Endothelial cell of umbilical vein (primary cell): ENCODE data around the gene NLGN2. TPM values are rescaled to one million over a fixed set of nuclear protein-coding genes. Genes with fewer than 3 reads are reported as not detected.

Source experiments
- BruUV-seq: library from RNA; stranded (reverse); fragments of 400-500 nt; replicated peaks from 2 replicates; lab custom pipeline; 2021; lab: Mats Ljungman, UMichigan
- CTCF ChIA-PET: fragments of 300-600, 350-600 bp; sonication (Branson Sonifier 250); formaldehyde crosslinking; loops from one replicate; lab custom pipeline; 2021; ENCODE audit warnings: antibody characterized with exemption, inconsistent platforms; lab: Charles Lee
- POLR2A ChIA-PET: fragments of 300-600, 350-600 bp; sonication (Branson Sonifier 250); formaldehyde crosslinking; loops from one replicate; lab custom pipeline; 2021; ENCODE audit warnings: antibody characterized with exemption, inconsistent platforms; lab: Charles Lee
- DNase-seq: peaks from one replicate; pipeline ENCODE4 v3.0.0-alpha.2; 2011; ENCODE audit warnings: low read depth, low spot score
- FAIRE-seq: peaks from 2 replicates; lab custom pipeline; 2011; peaks lifted over from hg19 to GRCh38; lab: Jason Lieb, UNC
- H2AFZ ChIP-seq: 2 replicates; pipeline ENCODE4 v1.6.0; 2012; ENCODE audit warnings: low read depth, low read length, control low read depth, inconsistent platforms
- H3K27ac ChIP-seq: 2 replicates; pipeline ENCODE4 v1.5.1; 2011; ENCODE audit warnings: low read depth, mild to moderate bottlenecking, control low read depth, low read length, moderate library complexity; ENCODE audit not compliant: insufficient read depth
- H3K27me3 ChIP-seq, 2 experiments: 2 replicates each; pipeline versions ENCODE4 v1.6.0 to v1.6.1; 2011; ENCODE audit warnings: low read length in 2 of 2, mixed read lengths in 1 of 2; ENCODE audit not compliant: control insufficient read depth in 2 of 2, insufficient read depth in 2 of 2
- H3K36me3 ChIP-seq, 2 experiments: 2 replicates in 1 of 2; 3 replicates in 1 of 2; pipeline ENCODE4 v1.5.1; 2011; ENCODE audit warnings: low read length in 2 of 2, mild to moderate bottlenecking in 1 of 2, moderate library complexity in 1 of 2; ENCODE audit not compliant: control insufficient read depth in 2 of 2, insufficient read depth in 2 of 2; ENCODE audit errors: extremely low read depth in 1 of 2
- H3K4me1 ChIP-seq: 3 replicates; pipeline ENCODE4 v1.5.1; 2011; ENCODE audit warnings: mild to moderate bottlenecking, low read length; ENCODE audit not compliant: control insufficient read depth, insufficient read depth; ENCODE audit errors: extremely low read depth
- H3K4me2 ChIP-seq: 2 replicates; pipeline ENCODE4 v1.6.1; 2011; ENCODE audit warnings: low read length, control low read depth, mixed read lengths; ENCODE audit not compliant: insufficient read depth
- H3K4me3 ChIP-seq, 3 experiments: fragments of 200-600 bp in 1 of 3; sonication (generic), shearing (Covaris generic) in 1 of 3; replicated peaks in 1 of 3; 2 replicates each; pipeline ENCODE4 v1.5.1; 2011 to 2016; ENCODE audit warnings: control low read depth in 3 of 3, low read length in 3 of 3, mild to moderate bottlenecking in 2 of 3, inconsistent platforms in 1 of 3, low read depth in 1 of 3, moderate library complexity in 1 of 3; ENCODE audit not compliant: insufficient read depth in 1 of 3
- H3K79me2 ChIP-seq: 2 replicates; pipeline ENCODE4 v1.6.0; 2012; ENCODE audit warnings: low read length, inconsistent platforms; ENCODE audit not compliant: control insufficient read depth, insufficient read depth
- H3K9ac ChIP-seq: replicated peaks from 2 replicates; pipeline ENCODE3; 2011; ENCODE audit warnings: low read length, control low read depth; ENCODE audit not compliant: insufficient read depth; ENCODE audit errors: extremely low read depth
- H3K9me1 ChIP-seq: replicated peaks from 3 replicates; pipeline ENCODE4 v1.6.0; 2011; ENCODE audit warnings: mild to moderate bottlenecking, low read length; ENCODE audit not compliant: control insufficient read depth, insufficient read depth; ENCODE audit errors: extremely low read depth
- H3K9me3 ChIP-seq: replicated peaks from 2 replicates; pipeline ENCODE4 v1.5.1; 2012; ENCODE audit warnings: low read length, inconsistent platforms; ENCODE audit not compliant: control insufficient read depth, insufficient read depth
- H4K20me1 ChIP-seq: replicated peaks from 2 replicates; pipeline ENCODE3; 2011; ENCODE audit warnings: mild to moderate bottlenecking, low read length; ENCODE audit not compliant: control insufficient read depth, insufficient read depth; ENCODE audit errors: extremely low read depth
- CTCF ChIP-seq, 2 donors: IDR thresholded peaks; 1 replicate in 1 of 2; 2 replicates in 1 of 2; pipeline ENCODE4 v1.5.1; 2011; ENCODE audit warnings: low read length in 2 of 2, mild to moderate bottlenecking in 2 of 2, moderate library complexity in 2 of 2, control low read depth in 1 of 2, inconsistent platforms in 1 of 2, low read depth in 1 of 2; ENCODE audit not compliant: insufficient read depth in 1 of 2; ENCODE audit errors: extremely low read depth in 1 of 2
- EZH2 ChIP-seq: IDR thresholded peaks from 2 replicates; pipeline ENCODE4 v1.6.1; 2012; ENCODE audit warnings: borderline replicate concordance, low read depth, mild to moderate bottlenecking, moderate library complexity, low read length, inconsistent platforms; ENCODE audit not compliant: severe bottlenecking
- FOS ChIP-seq: IDR thresholded peaks from 2 replicates; pipeline ENCODE4 v1.6.1; 2011; ENCODE audit warnings: mild to moderate bottlenecking, low read length, moderate library complexity, borderline replicate concordance; ENCODE audit not compliant: insufficient read depth
- GATA2 ChIP-seq: IDR thresholded peaks from 2 replicates; pipeline ENCODE4 v1.7.0; 2011; ENCODE audit warnings: low read depth, mild to moderate bottlenecking, moderate library complexity, mixed read lengths, low read length; ENCODE audit not compliant: insufficient read length, insufficient read depth
- JUN ChIP-seq: IDR thresholded peaks from 2 replicates; pipeline ENCODE4 v1.6.1; 2011; ENCODE audit warnings: borderline replicate concordance, low read depth; ENCODE audit not compliant: insufficient read length, insufficient read depth
- MAX ChIP-seq: IDR thresholded peaks from 2 replicates; pipeline ENCODE4 v1.6.1; 2011; ENCODE audit not compliant: insufficient read depth, insufficient read length
- MYC ChIP-seq: IDR thresholded peaks from one replicate; pipeline ENCODE4 v1.6.1; 2011; ENCODE audit warnings: mild to moderate bottlenecking, low read depth, low read length
- POLR2A ChIP-seq: IDR thresholded peaks from 2 replicates; pipeline ENCODE4 v1.6.1; 2012; ENCODE audit warnings: low read depth, mild to moderate bottlenecking, control low read depth, low read length
- POLR2AphosphoS5 ChIP-seq: IDR thresholded peaks from 2 replicates; pipeline ENCODE4 v1.6.1; 2012; ENCODE audit warnings: low read depth, mild to moderate bottlenecking, control low read depth, low read length, moderate library complexity; ENCODE audit not compliant: insufficient read depth
- dilution Hi-C: fragments of 300-500 bp; cut with MboI; formaldehyde crosslinking; loops from one replicate; pipeline ENCODE4 v1.15.0; 2019; ENCODE audit warnings: low sequenced_read_pairs; ENCODE audit not compliant: extremely low pct_ligation_motif_present
- intact Hi-C: fragments of 100-400 bp; cut with micrococcal nuclease; formaldehyde crosslinking; loops from one replicate; pipeline ENCODE4 v1.10.0; 2022
- polyA plus RNA-seq, 4 experiments: library from polyadenylated mRNA; depleted of rRNA in 3 of 4; stranded (reverse) in 3 of 4; unstranded in 1 of 4; fragments of >200 nt; gene quantifications; 2 replicates each; pipeline versions ENCODE4 v1.2.1 to v1.2.3, GENCODE V29; 2011 to 2012; ENCODE audit warnings: missing spikeins in 1 of 4
- total RNA-seq: library from RNA; stranded (reverse); gene quantifications from 2 replicates; pipeline ENCODE4 v1.2.3, GENCODE V29; 2021

The NLGN2 gene
- total and polyA plus RNA-seq, 2 donors (not counting 3 experiments of a cell fraction or from before 2014, with no cell fraction given) = 15.4 to 25.9 TPM

GRCh38 chr17:7448461-7448860 is 40.8 kb downstream of the NLGN2 start:
- DNase-seq (no peak), FAIRE-seq (no peak)
- no peak overlapping the region for H3K4me2 ChIP-seq
- peaks cover 11% of the 10 kb centered on the region for H3K4me1 ChIP-seq
- no TSS peak for BruUV-seq
- H3K36me3 ChIP-seq = no peaks in the 10 kb centered on the region
- no peaks in the 10 kb centered on the region for H4K20me1 ChIP-seq
- H3K9ac ChIP-seq = no peak overlapping the region
- intact Hi-C loops = no loop called here
- H3K4me3 ChIP-seq = no peak overlapping the region
- TF ChIP-seq JUN (no peak), GATA2 (no peak), MAX (no peak), FOS (no peak)
- no peak overlapping the region for H2AFZ ChIP-seq
- CTCF ChIA-PET = interaction anchor here (1.2 to 1.7 kb wide), 3 partner anchors 8 to 12 kb away, joined by 3 to 4 read pairs (median 3); partner anchors contain the start of gene FGF11
- no peak overlapping the region for H3K27ac ChIP-seq
- dilution Hi-C loops = no loop called here
- H3K27me3 ChIP-seq = peaks cover 19% of the 10 kb centered on the region in 2 experiments
- POLR2A ChIA-PET = no interaction called here
- no peaks in the 10 kb centered on the region for H3K9me1 ChIP-seq
- H3K9me3 ChIP-seq = no peaks in the 10 kb centered on the region
- H3K79me2 ChIP-seq = no peaks in the 10 kb centered on the region

GRCh38 chr17:7459961-7460545 is 52.4 kb downstream of the NLGN2 start:
- no peaks in the 10 kb centered on the region for H4K20me1 ChIP-seq
- H3K4me2 ChIP-seq = no peak overlapping the region
- ChIA-PET CTCF (interaction anchor here (1.3 kb wide), 1 partner anchor 16 kb away, joined by 4 read pairs; no protein-coding TSS in a partner anchor), POLR2A (interaction anchor here (0.7 kb wide), 2 partner anchors 27 to 28 kb away, joined by 5 to 9 read pairs; no protein-coding TSS in a partner anchor)
- no peaks in the 10 kb centered on the region for H3K9me1 ChIP-seq
- no peaks in the 10 kb centered on the region for H3K27me3 ChIP-seq
- DNase-seq (no peak), FAIRE-seq (no peak)
- no peak overlapping the region for H2AFZ ChIP-seq
- no peak overlapping the region for H3K9ac ChIP-seq
- H3K4me1 ChIP-seq = no peaks in the 10 kb centered on the region
- H3K36me3 ChIP-seq = peaks cover 0 to 12% of the 10 kb centered on the region in 2 experiments
- H3K27ac ChIP-seq = no peak overlapping the region
- no peak overlapping the region for H3K4me3 ChIP-seq
- BruUV-seq = no TSS peak
- H3K79me2 ChIP-seq = no peaks in the 10 kb centered on the region
- dilution Hi-C loops = no loop called here
- no peaks in the 10 kb centered on the region for H3K9me3 ChIP-seq
- intact Hi-C loops = no loop called here
- TF ChIP-seq EZH2 (no peak), MAX (no peak), MYC (no peak), FOS (no peak), POLR2AphosphoS5 (no peak), CTCF (IDR thresholded peaks at IDR 0.05; ENCODE audit: extremely low read depth in 1 of 2, insufficient read depth in 1 of 2, low read depth in 1 of 2, low read length in 2 of 2) (no peak), GATA2 (no peak), POLR2A (no peak), JUN (no peak)
